ENCODE results near the gene ADSS2. TPM values are rescaled to one million over a fixed set of nuclear protein-coding genes. Genes with fewer than 3 reads are reported as not detected.

The ADSS2 gene
- polyA plus RNA-seq, 3 donors: 24.4 to 33.5 (median 26.3) TPM

GRCh38 chr1:244406337-244406736 lies 45.4 kb downstream of the ADSS2 start:
- H4K20me1 ChIP-seq (ENCODE audit: insufficient read depth, low read length): no peaks in the 10 kb centered on the region
- peaks cover 16% of the 10 kb centered on the region in 2 donors for H3K4me1 ChIP-seq (ENCODE audit: control insufficient read depth in 1 of 2, insufficient read depth in 2 of 2, low read length in 2 of 2)
- H3K36me3 ChIP-seq (replicated peaks in 1 of 2; ENCODE audit: control insufficient read depth in 1 of 2, insufficient read depth in 2 of 2, low read length in 2 of 2): peaks cover 49 to 82% of the 10 kb centered on the region in 2 donors
- Mint-ChIP-seq H3K27ac (peak overlapping the region in 2 of 7 donors; percentile 57 to 59), H3K9me3 (peaks cover 5 to 13% (median 11%) of the 10 kb centered on the region in 7 donors), H3K27me3 (ENCODE audit: low read depth in 3 of 3) (peaks cover 0 to under 1% (median 0%) of the 10 kb centered on the region in 3 donors), H3K4me3 (no peak overlapping the region), H3K36me3 (peaks cover 66 to 87% of the 10 kb centered on the region in 2 donors), H3K4me1 (peaks cover 15% of the 10 kb centered on the region)
- intact Hi-C loops (cut with micrococcal nuclease): no loop called here
- H3K79me2 ChIP-seq (ENCODE audit: insufficient read depth, low read length): no peaks in the 10 kb centered on the region
- no peak for DNase-seq
- no peak overlapping the region for H3K4me3 ChIP-seq (replicated peaks in 1 of 3; ENCODE audit: low read depth in 2 of 3, low read length in 3 of 3)
- peak overlapping the region in 1 of 2 donors; percentile 1 for H3K27ac ChIP-seq (ENCODE audit: low read depth in 1 of 2, low read length in 2 of 2)
- H3K9ac ChIP-seq (ENCODE audit: insufficient read depth, low read length, poor library complexity, severe bottlenecking): no peak overlapping the region
- H3K9me3 ChIP-seq (replicated peaks in 1 of 2; ENCODE audit: control insufficient read depth in 1 of 2, insufficient read depth in 1 of 2, low read length in 2 of 2): peaks cover 7 to 13% of the 10 kb centered on the region in 2 donors
- no peak overlapping the region for H3K4me2 ChIP-seq (replicated peaks; ENCODE audit: extremely low read depth, low read length, poor library complexity, severe bottlenecking)
- 83% methylated on average over 3 of the region's 4 CpGs for WGBS (ENCODE audit: insufficient coverage)
- H3K27me3 ChIP-seq (ENCODE audit: control insufficient read depth in 2 of 2, insufficient read depth in 2 of 2, low read length in 2 of 2): no peaks in the 10 kb centered on the region
- H2AFZ ChIP-seq (ENCODE audit: insufficient read depth, low read depth, low read length, poor library complexity, severe bottlenecking): no peak overlapping the region
- TF ChIP-seq, protein P1, sequence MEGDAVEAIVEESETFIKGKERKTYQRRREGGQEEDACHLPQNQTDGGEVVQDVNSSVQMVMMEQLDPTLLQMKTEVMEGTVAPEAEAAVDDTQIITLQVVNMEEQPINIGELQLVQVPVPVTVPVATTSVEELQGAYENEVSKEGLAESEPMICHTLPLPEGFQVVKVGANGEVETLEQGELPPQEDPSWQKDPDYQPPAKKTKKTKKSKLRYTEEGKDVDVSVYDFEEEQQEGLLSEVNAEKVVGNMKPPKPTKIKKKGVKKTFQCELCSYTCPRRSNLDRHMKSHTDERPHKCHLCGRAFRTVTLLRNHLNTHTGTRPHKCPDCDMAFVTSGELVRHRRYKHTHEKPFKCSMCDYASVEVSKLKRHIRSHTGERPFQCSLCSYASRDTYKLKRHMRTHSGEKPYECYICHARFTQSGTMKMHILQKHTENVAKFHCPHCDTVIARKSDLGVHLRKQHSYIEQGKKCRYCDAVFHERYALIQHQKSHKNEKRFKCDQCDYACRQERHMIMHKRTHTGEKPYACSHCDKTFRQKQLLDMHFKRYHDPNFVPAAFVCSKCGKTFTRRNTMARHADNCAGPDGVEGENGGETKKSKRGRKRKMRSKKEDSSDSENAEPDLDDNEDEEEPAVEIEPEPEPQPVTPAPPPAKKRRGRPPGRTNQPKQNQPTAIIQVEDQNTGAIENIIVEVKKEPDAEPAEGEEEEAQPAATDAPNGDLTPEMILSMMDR (IDR thresholded peaks at IDR 0.05): no peak

- Mint-ChIP-seq H3K36me3 (peaks cover 65 to 88% of the 10 kb centered on the region in 2 donors), H3K4me3 (no peak overlapping the region), H3K9me3 (peaks cover 8 to 18% (median 15%) of the 10 kb centered on the region in 7 donors), H3K27ac (no peak overlapping the region), H3K4me1 (peaks cover 15% of the 10 kb centered on the region), H3K27me3 (ENCODE audit: low read depth in 3 of 3) (peaks cover 0 to 2% (median 0%) of the 10 kb centered on the region in 3 donors)
- TF ChIP-seq, protein P1 (IDR thresholded peaks at IDR 0.05): no peak
- H3K79me2 ChIP-seq (ENCODE audit: insufficient read depth, low read length): no peaks in the 10 kb centered on the region
- H3K4me2 ChIP-seq (replicated peaks; ENCODE audit: extremely low read depth, low read length, poor library complexity, severe bottlenecking): no peak overlapping the region
- no peak overlapping the region for H3K4me3 ChIP-seq (replicated peaks in 1 of 3; ENCODE audit: low read depth in 2 of 3, low read length in 3 of 3)
- H3K27me3 ChIP-seq (ENCODE audit: control insufficient read depth in 2 of 2, insufficient read depth in 2 of 2, low read length in 2 of 2): no peaks in the 10 kb centered on the region
- peaks cover 16% of the 10 kb centered on the region in 2 donors for H3K4me1 ChIP-seq (ENCODE audit: control insufficient read depth in 1 of 2, insufficient read depth in 2 of 2, low read length in 2 of 2)
- H3K27ac ChIP-seq (ENCODE audit: low read depth in 1 of 2, low read length in 2 of 2): no peak overlapping the region
- no peak for DNase-seq
- H3K36me3 ChIP-seq (replicated peaks in 1 of 2; ENCODE audit: control insufficient read depth in 1 of 2, insufficient read depth in 2 of 2, low read length in 2 of 2): peaks cover 45 to 81% of the 10 kb centered on the region in 2 donors
- no peak overlapping the region for H2AFZ ChIP-seq (ENCODE audit: insufficient read depth, low read depth, low read length, poor library complexity, severe bottlenecking)
- H3K9ac ChIP-seq (ENCODE audit: insufficient read depth, low read length, poor library complexity, severe bottlenecking): no peak overlapping the region
- peaks cover 7 to 16% of the 10 kb centered on the region in 2 donors for H3K9me3 ChIP-seq (replicated peaks in 1 of 2; ENCODE audit: control insufficient read depth in 1 of 2, insufficient read depth in 1 of 2, low read length in 2 of 2)
- intact Hi-C loops (cut with micrococcal nuclease): no loop called here
- no peaks in the 10 kb centered on the region for H4K20me1 ChIP-seq (ENCODE audit: insufficient read depth, low read length)
- no CpG with 5 or more reads among the region's 2 CpGs for WGBS (ENCODE audit: insufficient coverage)
These were observed 45.9 kb downstream of the ADSS2 start for GRCh38 chr1:244405856-244406255.

Measured in CD14-positive monocyte (primary cell).